HEK293 (cell line): ENCODE data around the gene HLA-A.

ENCODE experiments used
- GLIS1 ChIP-seq: fragments of 450-650 bp; formaldehyde crosslinking; IDR thresholded peaks from 2 replicates; pipeline ENCODE4 v1.5.1; 2016; ENCODE audit warnings: missing biosample characterization, missing genetic modification characterization
- HOXC10 ChIP-seq: sonication (generic); formaldehyde crosslinking; IDR thresholded peaks from 2 replicates; pipeline ENCODE4 v1.8.1; 2023; ENCODE audit warnings: mild to moderate bottlenecking, missing genetic modification reagents
- KLF16 ChIP-seq: fragments of 450-650 bp; formaldehyde crosslinking; IDR thresholded peaks from 2 replicates; pipeline ENCODE4 v1.5.1; 2017; ENCODE audit warnings: missing biosample characterization, missing genetic modification characterization
- KLF7 ChIP-seq: fragments of 450-650 bp; formaldehyde crosslinking; IDR thresholded peaks from 2 replicates; pipeline ENCODE4 v1.5.1; 2016; ENCODE audit warnings: missing biosample characterization, missing genetic modification characterization, borderline replicate concordance
- KLF9 ChIP-seq: fragments of 450-650 bp; formaldehyde crosslinking; IDR thresholded peaks from 2 replicates; pipeline ENCODE4 v1.5.1; 2016; ENCODE audit warnings: missing biosample characterization, missing genetic modification characterization, low read depth
- PRDM1 ChIP-seq: fragments of 450-650 bp; formaldehyde crosslinking; IDR thresholded peaks from 2 replicates; pipeline ENCODE4; 2016; ENCODE audit warnings: missing biosample characterization, missing genetic modification characterization
- SP7 ChIP-seq: fragments of 450-650 bp; formaldehyde crosslinking; IDR thresholded peaks from 2 replicates; pipeline ENCODE4 v1.5.1; 2016; ENCODE audit warnings: missing biosample characterization, missing genetic modification characterization
- ZBTB17 ChIP-seq: fragments of 450-650 bp; formaldehyde crosslinking; IDR thresholded peaks from 2 replicates; pipeline ENCODE4 v1.5.1; 2016; ENCODE audit warnings: missing biosample characterization, missing genetic modification characterization
- ZFP69B ChIP-seq: fragments of 450-650 bp; formaldehyde crosslinking; IDR thresholded peaks from 2 replicates; pipeline ENCODE4 v1.5.1; 2016; ENCODE audit warnings: missing biosample characterization, missing genetic modification characterization
- ZNF133 ChIP-seq: fragments of 450-650 bp; formaldehyde crosslinking; IDR thresholded peaks from 2 replicates; pipeline ENCODE4 v1.5.1; 2016; ENCODE audit warnings: missing biosample characterization, missing genetic modification characterization
- ZNF146 ChIP-seq: fragments of 450-650 bp; formaldehyde crosslinking; IDR thresholded peaks from 2 replicates; pipeline ENCODE4 v1.5.1; 2016; ENCODE audit warnings: missing biosample characterization, missing genetic modification characterization
- ZNF155 ChIP-seq: fragments of 450-650 bp; formaldehyde crosslinking; IDR thresholded peaks from 2 replicates; pipeline ENCODE4 v1.5.1; 2016; ENCODE audit warnings: missing biosample characterization, missing genetic modification characterization
- ZNF175 ChIP-seq: fragments of 450-650 bp; formaldehyde crosslinking; IDR thresholded peaks from 2 replicates; pipeline ENCODE4 v1.5.1; 2016; ENCODE audit warnings: missing biosample characterization, missing genetic modification characterization
- ZNF184 ChIP-seq: fragments of 450-650 bp; IDR thresholded peaks from 2 replicates; pipeline ENCODE4 v1.5.1; 2018; ENCODE audit warnings: missing biosample characterization, mild to moderate bottlenecking, missing genetic modification characterization
- ZNF202 ChIP-seq: fragments of 450-650 bp; formaldehyde crosslinking; IDR thresholded peaks from 2 replicates; pipeline ENCODE4 v1.5.1; 2016; ENCODE audit warnings: missing biosample characterization, missing genetic modification characterization, borderline replicate concordance
- ZNF555 ChIP-seq: fragments of 450-650 bp; formaldehyde crosslinking; conservative IDR thresholded peaks from 2 replicates; pipeline ENCODE4 v1.5.1; 2017; ENCODE audit warnings: missing biosample characterization, mild to moderate bottlenecking, missing genetic modification characterization, inconsistent platforms
- ZNF571 ChIP-seq: fragments of 450-650 bp; formaldehyde crosslinking; IDR thresholded peaks from 2 replicates; pipeline ENCODE4 v1.5.0; 2017; ENCODE audit warnings: missing biosample characterization, missing genetic modification characterization
- ZNF585B ChIP-seq: fragments of 450-650 bp; formaldehyde crosslinking; IDR thresholded peaks from 2 replicates; pipeline ENCODE4 v1.5.1; 2016; ENCODE audit warnings: missing biosample characterization, missing genetic modification characterization
- ZNF621 ChIP-seq: fragments of 450-650 bp; formaldehyde crosslinking; IDR thresholded peaks from 2 replicates; pipeline ENCODE4 v1.5.1; 2017; ENCODE audit warnings: missing biosample characterization, missing genetic modification characterization
- ZNF624 ChIP-seq: fragments of 450-650 bp; formaldehyde crosslinking; IDR thresholded peaks from 2 replicates; pipeline ENCODE4 v1.5.1; 2017; ENCODE audit warnings: missing biosample characterization, missing genetic modification characterization
- ZNF76 ChIP-seq: fragments of 450-650 bp; formaldehyde crosslinking; IDR thresholded peaks from 2 replicates; pipeline ENCODE4; 2016; ENCODE audit warnings: low read depth, missing biosample characterization, missing genetic modification characterization, borderline replicate concordance
- ZNF785 ChIP-seq: fragments of 450-650 bp; formaldehyde crosslinking; IDR thresholded peaks from 2 replicates; pipeline ENCODE4 v1.5.1; 2016; ENCODE audit warnings: missing biosample characterization, missing genetic modification characterization
- ZNF792 ChIP-seq: fragments of 450-650 bp; formaldehyde crosslinking; IDR thresholded peaks from 2 replicates; pipeline ENCODE4 v1.5.1; 2016; ENCODE audit warnings: missing biosample characterization, missing genetic modification characterization
- TF ChIP-seq, protein P1 (sequence below): fragments of 450-650 bp; formaldehyde crosslinking; IDR thresholded peaks from 2 replicates; pipeline ENCODE4 v1.5.1; 2017; ENCODE audit warnings: missing biosample characterization, missing genetic modification characterization
- TF ChIP-seq, protein P2 (sequence below): fragments of 450-650 bp; formaldehyde crosslinking; IDR thresholded peaks from 2 replicates; pipeline ENCODE4 v1.5.1; 2016; ENCODE audit warnings: missing biosample characterization, missing genetic modification characterization
- TF ChIP-seq, protein P3 (sequence below): fragments of 450-650 bp; formaldehyde crosslinking; IDR thresholded peaks from 2 replicates; pipeline ENCODE4 v1.5.1; 2016; ENCODE audit warnings: missing biosample characterization, missing genetic modification characterization
- TF ChIP-seq, protein P4 (sequence below): fragments of 450-650 bp; formaldehyde crosslinking; IDR thresholded peaks from 2 replicates; pipeline ENCODE4 v1.5.1; 2016; ENCODE audit warnings: missing biosample characterization, missing genetic modification characterization
- TF ChIP-seq, protein P5 (sequence below): fragments of 450-650 bp; formaldehyde crosslinking; IDR thresholded peaks from 2 replicates; pipeline ENCODE4 v1.5.1; 2016; ENCODE audit warnings: missing biosample characterization, missing genetic modification characterization, low read depth
- TF ChIP-seq, protein P6 (sequence below): fragments of 450-650 bp; formaldehyde crosslinking; optimal IDR thresholded peaks from 2 replicates; pipeline ENCODE3; 2016; ENCODE audit warnings: missing biosample characterization, mild to moderate bottlenecking, missing genetic modification characterization

HLA-A gene

DNA sequence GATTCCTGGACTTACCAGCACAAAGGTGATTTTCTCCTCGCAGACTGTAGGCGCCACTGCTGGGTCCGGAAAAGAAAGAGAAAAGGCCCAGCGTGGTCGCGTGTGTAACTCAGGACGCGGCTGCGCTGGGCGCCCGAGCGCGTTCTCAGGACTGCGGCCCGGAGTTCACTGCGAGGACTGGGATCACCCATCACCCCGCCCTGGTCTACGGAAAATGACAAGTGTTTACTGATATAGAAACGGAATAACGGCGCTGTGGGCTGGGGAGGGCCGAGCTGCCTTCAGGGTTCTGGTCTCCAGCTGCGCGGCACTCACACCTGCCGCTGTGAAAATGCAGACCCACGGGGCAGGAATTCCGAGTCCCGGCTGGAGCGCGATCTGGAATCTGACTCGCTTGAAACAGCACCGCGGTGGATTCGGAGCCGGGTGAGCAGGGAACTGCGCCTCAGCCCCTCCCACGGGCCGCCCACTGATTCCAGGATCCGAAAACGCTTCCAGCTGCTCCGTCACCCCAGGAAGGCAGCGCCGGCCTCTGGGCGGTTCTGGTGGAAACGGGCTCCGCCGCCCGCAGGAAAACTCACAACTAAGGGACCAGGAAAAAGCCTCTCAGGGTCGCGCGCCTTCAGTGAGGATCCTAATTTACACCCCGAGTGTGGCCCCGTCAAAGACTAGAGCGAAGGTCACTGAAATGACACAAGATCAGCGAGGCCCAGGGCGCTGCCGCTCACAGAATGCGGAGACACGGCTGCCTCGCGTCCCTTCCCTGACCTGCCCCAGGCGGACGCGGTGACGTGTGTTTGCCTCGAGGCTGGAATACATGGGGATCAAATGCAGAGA, 34.5 kb downstream of the HLA-A start (continued):
- TF ChIP-seq, protein P1, sequence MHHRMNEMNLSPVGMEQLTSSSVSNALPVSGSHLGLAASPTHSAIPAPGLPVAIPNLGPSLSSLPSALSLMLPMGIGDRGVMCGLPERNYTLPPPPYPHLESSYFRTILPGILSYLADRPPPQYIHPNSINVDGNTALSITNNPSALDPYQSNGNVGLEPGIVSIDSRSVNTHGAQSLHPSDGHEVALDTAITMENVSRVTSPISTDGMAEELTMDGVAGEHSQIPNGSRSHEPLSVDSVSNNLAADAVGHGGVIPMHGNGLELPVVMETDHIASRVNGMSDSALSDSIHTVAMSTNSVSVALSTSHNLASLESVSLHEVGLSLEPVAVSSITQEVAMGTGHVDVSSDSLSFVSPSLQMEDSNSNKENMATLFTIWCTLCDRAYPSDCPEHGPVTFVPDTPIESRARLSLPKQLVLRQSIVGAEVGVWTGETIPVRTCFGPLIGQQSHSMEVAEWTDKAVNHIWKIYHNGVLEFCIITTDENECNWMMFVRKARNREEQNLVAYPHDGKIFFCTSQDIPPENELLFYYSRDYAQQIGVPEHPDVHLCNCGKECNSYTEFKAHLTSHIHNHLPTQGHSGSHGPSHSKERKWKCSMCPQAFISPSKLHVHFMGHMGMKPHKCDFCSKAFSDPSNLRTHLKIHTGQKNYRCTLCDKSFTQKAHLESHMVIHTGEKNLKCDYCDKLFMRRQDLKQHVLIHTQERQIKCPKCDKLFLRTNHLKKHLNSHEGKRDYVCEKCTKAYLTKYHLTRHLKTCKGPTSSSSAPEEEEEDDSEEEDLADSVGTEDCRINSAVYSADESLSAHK (tag by site-specific recombination) = 0 out of 2 replicates have a peak, but pooled peaks have one; percentile 10
- no peak for TF ChIP-seq ZNF555
- TF ChIP-seq KLF7 (tag by site-specific recombination) = no peak
- TF ChIP-seq GLIS1 (tag by site-specific recombination) = peak; percentile 46; the same call in 1 of the 2 replicates
- TF ChIP-seq, protein P2, sequence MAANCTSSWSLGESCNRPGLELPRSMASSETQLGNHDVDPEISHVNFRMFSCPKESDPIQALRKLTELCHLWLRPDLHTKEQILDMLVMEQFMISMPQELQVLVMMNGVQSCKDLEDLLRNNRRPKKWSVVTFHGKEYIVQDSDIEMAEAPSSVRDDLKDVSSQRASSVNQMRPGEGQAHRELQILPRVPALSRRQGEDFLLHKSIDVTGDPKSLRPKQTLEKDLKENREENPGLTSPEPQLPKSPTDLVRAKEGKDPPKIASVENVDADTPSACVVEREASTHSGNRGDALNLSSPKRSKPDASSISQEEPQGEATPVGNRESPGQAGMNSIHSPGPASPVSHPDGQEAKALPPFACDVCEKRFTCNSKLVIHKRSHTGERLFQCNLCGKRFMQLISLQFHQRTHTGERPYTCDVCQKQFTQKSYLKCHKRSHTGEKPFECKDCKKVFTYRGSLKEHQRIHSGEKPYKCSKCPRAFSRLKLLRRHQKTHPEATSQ (tag by site-specific recombination) = no peak
- no peak for TF ChIP-seq ZNF76 (tag by site-specific recombination)
- no peak for TF ChIP-seq KLF16
- TF ChIP-seq ZNF792 (tag by site-specific recombination) = 0 out of 2 replicates have a peak, but pooled peaks have one; percentile 40
- no peak for TF ChIP-seq ZNF585B (tag by site-specific recombination)
- TF ChIP-seq ZNF184 (tag by site-specific recombination) = no peak
- TF ChIP-seq ZNF155 (tag by site-specific recombination) = no peak
- TF ChIP-seq, protein P3, sequence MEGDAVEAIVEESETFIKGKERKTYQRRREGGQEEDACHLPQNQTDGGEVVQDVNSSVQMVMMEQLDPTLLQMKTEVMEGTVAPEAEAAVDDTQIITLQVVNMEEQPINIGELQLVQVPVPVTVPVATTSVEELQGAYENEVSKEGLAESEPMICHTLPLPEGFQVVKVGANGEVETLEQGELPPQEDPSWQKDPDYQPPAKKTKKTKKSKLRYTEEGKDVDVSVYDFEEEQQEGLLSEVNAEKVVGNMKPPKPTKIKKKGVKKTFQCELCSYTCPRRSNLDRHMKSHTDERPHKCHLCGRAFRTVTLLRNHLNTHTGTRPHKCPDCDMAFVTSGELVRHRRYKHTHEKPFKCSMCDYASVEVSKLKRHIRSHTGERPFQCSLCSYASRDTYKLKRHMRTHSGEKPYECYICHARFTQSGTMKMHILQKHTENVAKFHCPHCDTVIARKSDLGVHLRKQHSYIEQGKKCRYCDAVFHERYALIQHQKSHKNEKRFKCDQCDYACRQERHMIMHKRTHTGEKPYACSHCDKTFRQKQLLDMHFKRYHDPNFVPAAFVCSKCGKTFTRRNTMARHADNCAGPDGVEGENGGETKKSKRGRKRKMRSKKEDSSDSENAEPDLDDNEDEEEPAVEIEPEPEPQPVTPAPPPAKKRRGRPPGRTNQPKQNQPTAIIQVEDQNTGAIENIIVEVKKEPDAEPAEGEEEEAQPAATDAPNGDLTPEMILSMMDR (tag by site-specific recombination) = peak; percentile 59; the same call in 1 of the 2 replicates
- peak; percentile 56; the same call in 1 of the 2 replicates for TF ChIP-seq SP7 (tag by site-specific recombination)
- TF ChIP-seq ZNF621 (tag by site-specific recombination) = no peak
- no peak for TF ChIP-seq HOXC10 (CRISPR knock-in tag)
- TF ChIP-seq, protein P4, sequence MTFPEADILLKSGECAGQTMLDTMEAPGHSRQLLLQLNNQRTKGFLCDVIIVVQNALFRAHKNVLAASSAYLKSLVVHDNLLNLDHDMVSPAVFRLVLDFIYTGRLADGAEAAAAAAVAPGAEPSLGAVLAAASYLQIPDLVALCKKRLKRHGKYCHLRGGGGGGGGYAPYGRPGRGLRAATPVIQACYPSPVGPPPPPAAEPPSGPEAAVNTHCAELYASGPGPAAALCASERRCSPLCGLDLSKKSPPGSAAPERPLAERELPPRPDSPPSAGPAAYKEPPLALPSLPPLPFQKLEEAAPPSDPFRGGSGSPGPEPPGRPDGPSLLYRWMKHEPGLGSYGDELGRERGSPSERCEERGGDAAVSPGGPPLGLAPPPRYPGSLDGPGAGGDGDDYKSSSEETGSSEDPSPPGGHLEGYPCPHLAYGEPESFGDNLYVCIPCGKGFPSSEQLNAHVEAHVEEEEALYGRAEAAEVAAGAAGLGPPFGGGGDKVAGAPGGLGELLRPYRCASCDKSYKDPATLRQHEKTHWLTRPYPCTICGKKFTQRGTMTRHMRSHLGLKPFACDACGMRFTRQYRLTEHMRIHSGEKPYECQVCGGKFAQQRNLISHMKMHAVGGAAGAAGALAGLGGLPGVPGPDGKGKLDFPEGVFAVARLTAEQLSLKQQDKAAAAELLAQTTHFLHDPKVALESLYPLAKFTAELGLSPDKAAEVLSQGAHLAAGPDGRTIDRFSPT = no peak
- TF ChIP-seq ZNF624 = no peak
- TF ChIP-seq ZBTB17 (tag by site-specific recombination) = peak; percentile 98
- TF ChIP-seq ZNF571 (tag by site-specific recombination) = no peak
- TF ChIP-seq ZNF175 (tag by site-specific recombination) = no peak
- no peak for TF ChIP-seq ZFP69B (tag by site-specific recombination)
- peak; percentile 50; the same call in 1 of the 2 replicates for TF ChIP-seq KLF9 (tag by site-specific recombination)
- TF ChIP-seq, protein P5, sequence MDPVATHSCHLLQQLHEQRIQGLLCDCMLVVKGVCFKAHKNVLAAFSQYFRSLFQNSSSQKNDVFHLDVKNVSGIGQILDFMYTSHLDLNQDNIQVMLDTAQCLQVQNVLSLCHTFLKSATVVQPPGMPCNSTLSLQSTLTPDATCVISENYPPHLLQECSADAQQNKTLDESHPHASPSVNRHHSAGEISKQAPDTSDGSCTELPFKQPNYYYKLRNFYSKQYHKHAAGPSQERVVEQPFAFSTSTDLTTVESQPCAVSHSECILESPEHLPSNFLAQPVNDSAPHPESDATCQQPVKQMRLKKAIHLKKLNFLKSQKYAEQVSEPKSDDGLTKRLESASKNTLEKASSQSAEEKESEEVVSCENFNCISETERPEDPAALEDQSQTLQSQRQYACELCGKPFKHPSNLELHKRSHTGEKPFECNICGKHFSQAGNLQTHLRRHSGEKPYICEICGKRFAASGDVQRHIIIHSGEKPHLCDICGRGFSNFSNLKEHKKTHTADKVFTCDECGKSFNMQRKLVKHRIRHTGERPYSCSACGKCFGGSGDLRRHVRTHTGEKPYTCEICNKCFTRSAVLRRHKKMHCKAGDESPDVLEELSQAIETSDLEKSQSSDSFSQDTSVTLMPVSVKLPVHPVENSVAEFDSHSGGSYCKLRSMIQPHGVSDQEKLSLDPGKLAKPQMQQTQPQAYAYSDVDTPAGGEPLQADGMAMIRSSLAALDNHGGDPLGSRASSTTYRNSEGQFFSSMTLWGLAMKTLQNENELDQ (tag by site-specific recombination) = no peak
- peak; percentile 23; the same call in 1 of the 2 replicates for TF ChIP-seq PRDM1 (tag by site-specific recombination)
- no peak for TF ChIP-seq ZNF133 (tag by site-specific recombination)
- TF ChIP-seq ZNF146 = no peak
- no peak for TF ChIP-seq ZNF785 (tag by site-specific recombination)
- TF ChIP-seq, protein P6, sequence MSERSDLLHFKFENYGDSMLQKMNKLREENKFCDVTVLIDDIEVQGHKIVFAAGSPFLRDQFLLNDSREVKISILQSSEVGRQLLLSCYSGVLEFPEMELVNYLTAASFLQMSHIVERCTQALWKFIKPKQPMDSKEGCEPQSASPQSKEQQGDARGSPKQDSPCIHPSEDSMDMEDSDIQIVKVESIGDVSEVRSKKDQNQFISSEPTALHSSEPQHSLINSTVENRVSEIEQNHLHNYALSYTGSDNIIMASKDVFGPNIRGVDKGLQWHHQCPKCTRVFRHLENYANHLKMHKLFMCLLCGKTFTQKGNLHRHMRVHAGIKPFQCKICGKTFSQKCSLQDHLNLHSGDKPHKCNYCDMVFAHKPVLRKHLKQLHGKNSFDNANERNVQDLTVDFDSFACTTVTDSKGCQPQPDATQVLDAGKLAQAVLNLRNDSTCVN (tag by site-specific recombination) = peak; percentile 85
- TF ChIP-seq ZNF202 = no peak
